Rectal smooth muscle tissue (tissue), 1 donor: Measurements from ENCODE around the gene VWA3B.

ENCODE experiments used
- H3K27ac ChIP-seq: one replicate; pipeline ENCODE4 v1.7.0; 2013; ENCODE audit warnings: low read depth, low read length, inconsistent platforms
- H3K27me3 ChIP-seq: one replicate; pipeline ENCODE4 v1.7.0; 2013; ENCODE audit warnings: low read length; ENCODE audit not compliant: control insufficient read depth, insufficient read depth
- H3K36me3 ChIP-seq: one replicate; pipeline ENCODE4 v1.7.0; 2013; ENCODE audit warnings: low read length; ENCODE audit not compliant: control insufficient read depth, insufficient read depth
- H3K4me1 ChIP-seq: one replicate; pipeline ENCODE4 v1.7.0; 2013; ENCODE audit warnings: low read length; ENCODE audit not compliant: control insufficient read depth, insufficient read depth
- H3K4me3 ChIP-seq: one replicate; pipeline ENCODE4 v1.7.0; 2013; ENCODE audit warnings: low read length
- H3K9ac ChIP-seq: one replicate; pipeline ENCODE4 v1.7.0; 2013; ENCODE audit warnings: low read length

VWA3B gene

DNA sequence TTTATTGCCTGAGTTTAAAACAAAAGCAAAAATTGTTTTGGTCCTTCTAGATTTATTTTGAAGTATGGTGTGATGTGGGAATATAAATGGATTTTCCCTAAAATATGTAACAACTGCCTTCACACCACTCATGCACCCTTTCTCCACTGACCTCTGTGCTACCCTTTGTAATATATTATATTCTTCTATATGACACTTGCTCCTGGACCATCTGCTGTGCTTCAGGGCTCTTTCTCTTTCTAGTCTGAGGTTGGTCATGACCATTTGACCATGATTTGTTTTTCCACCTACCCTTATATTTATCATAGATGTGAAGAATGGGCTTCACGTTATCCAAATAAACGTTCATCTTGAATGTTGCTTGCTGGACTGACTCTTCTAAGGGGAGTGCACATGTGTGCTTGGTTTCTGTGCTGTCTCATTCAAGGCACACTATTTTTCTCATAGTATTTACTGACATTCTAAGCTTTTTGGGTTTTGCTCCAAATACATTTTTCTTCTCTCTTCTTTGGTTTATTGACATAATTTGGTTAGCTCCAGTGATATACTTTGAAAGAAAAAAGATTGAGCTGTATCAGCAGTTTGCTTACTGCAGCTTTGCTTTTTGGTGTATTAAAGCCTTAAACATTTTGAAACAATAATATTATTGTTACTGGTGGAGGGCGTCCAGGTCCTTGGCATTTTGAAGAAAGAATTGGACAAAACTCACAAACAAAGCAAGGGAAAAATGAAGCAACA, 61.8 kb downstream of the VWA3B start:
- H3K4me3 ChIP-seq = peak overlapping the region; percentile 15

DNA sequence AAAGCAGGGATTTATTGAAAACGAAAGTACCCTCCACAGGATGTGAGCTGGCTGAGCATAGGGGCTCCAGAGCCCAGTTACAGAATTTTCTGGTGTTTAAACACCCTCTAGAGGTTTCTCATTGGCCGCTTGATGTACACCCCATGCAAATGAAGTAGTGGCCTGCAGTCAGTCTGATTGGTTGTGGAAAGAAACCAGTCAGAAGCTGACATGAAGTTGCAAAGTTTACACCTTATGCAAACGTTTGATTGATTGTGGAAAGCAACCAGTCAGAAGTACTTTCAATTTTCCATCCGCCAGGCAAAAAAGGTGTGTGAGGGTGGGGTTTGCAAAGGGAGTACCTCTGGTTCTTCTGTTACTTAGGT, 62.3 kb downstream of the VWA3B start:
- H3K4me1 ChIP-seq = peaks cover 3% of the 10 kb centered on the region
- H3K4me3 ChIP-seq = peak overlapping the region; percentile 15
- H3K36me3 ChIP-seq = no peaks in the 10 kb centered on the region
- no peaks in the 10 kb centered on the region for H3K27me3 ChIP-seq
- no peak overlapping the region for H3K9ac ChIP-seq
- H3K27ac ChIP-seq = no peak overlapping the region

More for the DNA sequence above, 61.8 kb downstream of the VWA3B start:
- no peak overlapping the region for H3K27ac ChIP-seq
- peaks cover 3% of the 10 kb centered on the region for H3K4me1 ChIP-seq
- no peaks in the 10 kb centered on the region for H3K36me3 ChIP-seq
- no peaks in the 10 kb centered on the region for H3K27me3 ChIP-seq
- H3K9ac ChIP-seq = no peak overlapping the region

DNA sequence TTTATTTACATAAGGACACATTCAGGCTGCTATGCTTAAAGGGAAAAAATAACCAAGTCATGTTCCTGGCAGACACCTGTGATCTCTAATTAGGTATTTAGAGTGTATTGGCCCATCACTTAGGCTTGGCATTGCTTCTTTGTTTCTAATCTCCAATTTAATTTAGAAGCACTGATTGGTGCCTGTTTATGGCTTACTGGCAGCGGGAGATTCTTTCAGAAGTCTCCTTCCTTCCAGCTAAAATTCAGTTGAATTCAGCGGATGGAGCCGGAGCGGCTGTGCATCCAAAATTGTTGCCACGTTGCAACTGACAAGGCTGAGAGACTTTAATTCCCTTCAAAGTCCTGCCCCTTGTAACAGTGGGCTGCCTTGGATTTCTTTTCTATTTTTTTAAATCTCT, 66.5 kb downstream of the VWA3B start:
- H3K27me3 ChIP-seq = no peaks in the 10 kb centered on the region
- H3K9ac ChIP-seq = no peak overlapping the region
- H3K36me3 ChIP-seq = no peaks in the 10 kb centered on the region
- H3K4me1 ChIP-seq = peaks cover 3% of the 10 kb centered on the region
- no peak overlapping the region for H3K4me3 ChIP-seq
- H3K27ac ChIP-seq = no peak overlapping the region

DNA sequence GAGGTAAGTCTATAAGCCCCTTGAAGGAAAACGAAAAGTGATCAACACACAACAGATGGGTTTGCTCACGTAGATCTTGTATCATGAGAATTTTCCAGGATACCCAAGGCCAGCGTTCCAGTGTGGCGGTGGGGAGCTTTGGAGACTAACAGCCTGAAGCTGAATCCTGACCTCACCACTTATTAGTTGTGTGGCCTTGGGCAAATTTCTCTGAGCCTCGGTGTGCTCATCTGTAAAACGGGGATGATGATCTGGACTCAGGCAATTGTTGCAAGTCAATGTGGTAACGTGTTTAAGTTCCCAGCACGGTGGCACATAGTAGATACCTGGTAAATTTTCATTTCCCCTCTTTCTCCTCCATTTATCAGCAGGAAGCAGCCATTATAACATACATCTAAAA, 68.3 kb downstream of the VWA3B start:
- Histone ChIP-seq H3K9ac (no peak overlapping the region), H3K4me1 (no peaks in the 10 kb centered on the region)

DNA sequence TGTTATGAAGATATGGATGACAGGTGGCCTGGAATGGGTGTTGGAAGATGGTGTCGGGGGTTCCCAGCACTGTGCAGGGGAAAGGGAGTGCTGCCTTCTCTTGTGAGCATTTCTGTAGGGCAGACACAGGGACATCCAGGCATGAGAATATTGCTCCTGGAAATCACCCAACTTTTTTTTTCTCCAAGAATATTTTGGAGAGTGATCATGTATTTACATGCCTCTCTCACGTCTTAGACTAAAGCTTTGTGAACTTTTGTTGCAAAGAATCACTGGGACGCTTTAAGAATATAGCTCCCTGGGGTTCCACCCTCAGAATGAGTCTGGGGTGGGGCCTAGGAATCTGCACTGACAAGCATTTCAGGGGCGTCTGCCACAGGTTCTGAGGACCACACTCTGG, 68.7 kb downstream of the VWA3B start:
- Histone ChIP-seq H3K9ac (no peak overlapping the region), H3K27ac (no peak overlapping the region), H3K4me1 (no peaks in the 10 kb centered on the region), H3K27me3 (no peaks in the 10 kb centered on the region), H3K36me3 (no peaks in the 10 kb centered on the region), H3K4me3 (no peak overlapping the region)

More for the DNA sequence above, 68.3 kb downstream of the VWA3B start:
- no peaks in the 10 kb centered on the region for H3K27me3 ChIP-seq
- H3K4me3 ChIP-seq = no peak overlapping the region
- no peak overlapping the region for H3K27ac ChIP-seq
- no peaks in the 10 kb centered on the region for H3K36me3 ChIP-seq

DNA sequence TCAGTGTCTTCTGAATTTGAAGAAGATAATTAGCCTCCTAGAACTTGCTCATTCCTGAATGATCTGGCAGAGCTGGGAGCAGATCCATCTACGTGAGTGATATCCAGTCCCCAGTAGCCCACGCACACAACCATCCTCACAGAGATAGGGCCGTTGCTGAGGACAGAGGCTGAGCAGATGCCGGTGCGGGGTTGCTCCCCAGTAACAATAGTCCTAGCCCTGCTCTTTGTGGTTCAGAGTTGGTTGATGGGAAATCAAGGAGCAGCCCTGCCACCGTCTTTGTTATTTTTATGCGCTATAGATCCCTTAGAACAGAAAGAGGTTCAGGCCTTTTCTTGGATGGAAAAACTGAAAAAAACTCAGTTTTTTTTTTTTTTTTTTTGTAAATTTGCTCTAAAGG, 69.3 kb downstream of the VWA3B start:
- Histone ChIP-seq H3K4me1 (peaks cover 2% of the 10 kb centered on the region), H3K27ac (no peak overlapping the region), H3K27me3 (no peaks in the 10 kb centered on the region), H3K4me3 (no peak overlapping the region), H3K36me3 (no peaks in the 10 kb centered on the region), H3K9ac (no peak overlapping the region)

DNA sequence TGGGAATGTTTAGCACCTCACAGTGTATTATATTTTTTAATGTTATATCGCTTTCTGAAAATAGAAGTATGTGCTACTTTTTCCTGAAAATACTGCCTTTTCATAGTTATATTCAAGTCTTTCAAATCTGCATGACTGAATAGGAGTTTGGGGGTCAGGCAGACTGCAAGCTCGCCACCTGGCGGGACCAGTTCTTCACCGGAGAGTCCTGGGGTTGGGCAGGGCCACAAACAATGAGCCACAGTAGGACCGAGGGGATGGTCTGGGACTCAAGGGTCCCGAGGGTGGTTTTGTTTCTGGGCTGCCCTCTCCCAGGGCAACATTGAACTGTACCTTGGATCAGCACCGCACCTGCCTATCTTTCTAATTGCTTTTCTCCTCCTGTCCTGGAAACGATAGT, 70.6 kb downstream of the VWA3B start:
- no peak overlapping the region for H3K4me3 ChIP-seq
- H3K27me3 ChIP-seq = no peaks in the 10 kb centered on the region
- H3K27ac ChIP-seq = no peak overlapping the region
- H3K9ac ChIP-seq = no peak overlapping the region
- peaks cover 8% of the 10 kb centered on the region for H3K4me1 ChIP-seq
- H3K36me3 ChIP-seq = no peaks in the 10 kb centered on the region

DNA sequence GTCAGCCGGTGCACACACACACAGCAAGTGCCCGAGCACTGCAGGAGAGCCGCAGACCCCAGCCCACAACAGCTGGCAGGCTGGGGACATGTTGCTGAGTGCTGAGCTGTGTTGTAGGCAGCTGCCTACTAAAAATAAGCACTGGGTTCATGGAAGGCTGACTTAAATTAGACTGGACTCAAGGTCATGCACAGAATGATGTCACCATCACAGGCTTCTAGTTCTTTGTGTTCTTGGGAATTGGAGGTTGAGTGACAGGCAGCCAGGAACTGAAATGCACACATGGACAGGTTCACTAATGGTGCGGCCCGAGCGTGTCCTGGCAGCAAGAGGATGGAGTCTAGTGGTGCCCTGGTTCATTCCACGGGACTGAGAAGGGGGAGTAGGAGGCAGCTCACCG, 71.3 kb downstream of the VWA3B start:
- H3K4me3 ChIP-seq = no peak overlapping the region
- no peak overlapping the region for H3K27ac ChIP-seq
- H3K36me3 ChIP-seq = no peaks in the 10 kb centered on the region
- no peaks in the 10 kb centered on the region for H3K27me3 ChIP-seq
- H3K4me1 ChIP-seq = peaks cover 12% of the 10 kb centered on the region
- H3K9ac ChIP-seq = no peak overlapping the region

DNA sequence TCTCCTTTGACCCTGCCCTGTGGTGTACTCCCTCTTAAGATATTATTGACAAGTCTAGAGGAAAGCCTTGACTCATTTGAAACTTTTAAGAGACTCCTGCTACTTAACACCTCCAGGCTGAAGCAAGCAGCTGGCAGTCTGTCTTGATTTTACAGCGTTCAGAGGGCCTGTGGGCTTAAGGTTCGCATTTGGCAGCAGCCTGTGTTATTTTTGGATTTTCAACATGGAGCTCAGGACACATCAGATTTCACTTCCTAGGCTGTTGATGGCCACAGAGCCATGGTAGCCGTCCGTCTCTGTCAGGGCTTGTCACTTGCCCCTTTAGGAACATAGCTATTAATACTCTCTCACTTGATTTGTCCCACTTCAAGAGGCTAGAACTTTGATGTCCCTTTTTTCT, 73.6 kb downstream of the VWA3B start:
- Histone ChIP-seq H3K4me1 (peaks cover 12% of the 10 kb centered on the region), H3K27me3 (no peaks in the 10 kb centered on the region), H3K4me3 (no peak overlapping the region), H3K27ac (no peak overlapping the region), H3K36me3 (no peaks in the 10 kb centered on the region), H3K9ac (no peak overlapping the region)

DNA sequence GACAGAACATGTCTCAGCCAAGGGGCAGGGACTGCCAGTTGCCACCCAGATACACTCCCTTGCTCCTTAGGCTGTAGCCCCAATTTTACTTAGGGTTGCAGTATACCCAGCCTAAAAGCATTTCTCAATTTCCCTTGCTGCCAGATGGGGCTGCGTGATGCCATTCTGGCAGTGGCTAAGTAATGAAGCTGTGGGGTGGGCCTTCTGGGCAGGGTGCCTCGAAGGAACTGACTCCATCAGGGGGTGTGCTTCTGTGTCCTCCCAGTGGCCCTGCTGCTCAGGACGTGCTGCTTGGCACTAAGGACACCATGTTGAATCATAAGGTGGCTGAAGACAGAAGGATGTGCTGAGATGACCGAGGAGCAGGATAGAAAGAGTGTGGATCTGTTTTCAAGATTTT, 74.2 kb downstream of the VWA3B start:
- Histone ChIP-seq H3K36me3 (no peaks in the 10 kb centered on the region), H3K27ac (no peak overlapping the region), H3K27me3 (no peaks in the 10 kb centered on the region), H3K9ac (no peak overlapping the region), H3K4me3 (no peak overlapping the region), H3K4me1 (peaks cover 12% of the 10 kb centered on the region)

DNA sequence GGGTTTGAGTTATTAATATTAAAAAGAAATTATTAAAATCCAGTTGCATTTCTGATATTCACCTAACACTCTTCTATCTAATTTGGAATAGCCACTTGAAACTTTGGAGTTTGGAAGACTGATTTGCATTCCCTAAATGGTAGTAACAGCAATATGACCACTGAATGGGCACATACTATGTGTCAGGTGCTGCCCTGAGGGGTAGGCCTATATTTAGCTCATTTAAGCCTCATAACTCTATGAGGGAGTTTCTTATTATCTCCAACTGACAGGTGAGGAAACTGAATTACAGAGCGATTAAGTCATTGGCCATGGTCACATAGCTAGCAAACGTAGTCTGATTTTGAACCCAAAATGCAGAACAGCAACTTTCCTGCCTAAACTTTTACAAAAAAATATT, 77.3 kb downstream of the VWA3B start:
- no peaks in the 10 kb centered on the region for H3K36me3 ChIP-seq
- H3K4me1 ChIP-seq = peaks cover 12% of the 10 kb centered on the region
- H3K27ac ChIP-seq = no peak overlapping the region
- H3K9ac ChIP-seq = no peak overlapping the region
- no peak overlapping the region for H3K4me3 ChIP-seq
- H3K27me3 ChIP-seq = no peaks in the 10 kb centered on the region

DNA sequence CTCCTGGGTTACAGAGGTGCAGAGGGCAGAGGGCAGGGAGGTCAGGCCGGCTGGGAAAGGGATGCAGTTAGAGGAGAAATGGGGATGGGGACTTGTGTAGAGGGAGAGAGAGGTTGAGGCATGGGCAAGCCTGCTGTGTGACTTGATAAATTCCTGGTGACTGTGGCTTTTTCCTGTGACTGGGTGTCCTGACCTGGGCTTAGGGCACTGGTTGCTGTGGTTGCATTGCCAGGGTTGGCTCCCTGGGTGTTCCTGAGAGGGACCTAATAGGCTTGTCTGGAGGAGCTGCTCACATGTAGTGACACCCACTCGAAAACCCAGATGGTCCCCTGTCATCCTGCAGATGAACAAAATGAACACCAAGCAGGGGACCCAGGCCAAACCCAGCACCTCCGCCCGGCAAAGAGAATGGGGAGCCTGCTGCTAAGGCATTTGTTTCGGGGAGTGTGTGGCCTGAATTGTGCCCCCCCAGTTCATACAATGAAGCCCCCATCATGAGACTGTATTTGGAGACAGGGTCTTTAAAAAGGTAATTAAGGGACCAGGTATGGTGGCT, 78.6 kb downstream of the VWA3B start:
- Histone ChIP-seq H3K27me3 (no peaks in the 10 kb centered on the region), H3K4me3 (no peak overlapping the region), H3K36me3 (no peaks in the 10 kb centered on the region), H3K9ac (no peak overlapping the region), H3K4me1 (peaks cover 12% of the 10 kb centered on the region), H3K27ac (no peak overlapping the region)

DNA sequence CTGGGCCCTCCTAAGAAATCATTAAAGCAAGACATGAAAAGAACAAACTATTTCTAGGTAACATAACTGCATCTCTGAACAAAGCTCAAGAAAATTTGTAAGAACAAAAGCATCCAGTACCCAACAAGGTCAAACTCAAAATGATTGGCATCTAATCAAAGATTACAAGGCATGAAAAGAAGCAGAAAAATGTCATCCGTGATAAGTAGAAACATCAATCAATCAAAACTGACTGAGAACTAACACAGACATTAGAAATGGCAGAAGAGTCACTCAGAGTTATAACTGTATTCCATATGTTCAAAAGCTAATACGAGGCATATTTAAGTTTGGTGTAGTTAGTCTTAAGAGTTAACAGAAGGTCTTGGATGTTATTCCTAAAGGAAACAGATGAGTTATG, 80.9 kb downstream of the VWA3B start:
- Histone ChIP-seq H3K4me1 (peaks cover 2% of the 10 kb centered on the region), H3K9ac (no peak overlapping the region), H3K4me3 (no peak overlapping the region), H3K27ac (no peak overlapping the region), H3K36me3 (no peaks in the 10 kb centered on the region), H3K27me3 (no peaks in the 10 kb centered on the region)
